ENCODE results near the gene ZNF654.

ZNF654 gene

GRCh38 chr3:88084097-88084501 is 25.0 kb downstream of the ZNF654 start:
- no peak for DNase-seq (ENCODE audit: low read depth)
- TF ChIP-seq CTCF (IDR thresholded peaks at IDR 0.05; ENCODE audit: low read length, missing control alignments) = no peak
- no peak overlapping the region for H3K4me3 ChIP-seq (replicated peaks; ENCODE audit: low read depth, low read length)

- H3K4me3 ChIP-seq (replicated peaks; ENCODE audit: low read depth, low read length) = no peak overlapping the region
- DNase-seq (ENCODE audit: low read depth) = no peak
- TF ChIP-seq CTCF (IDR thresholded peaks at IDR 0.05; ENCODE audit: low read length, missing control alignments) = no peak
Observed at GRCh38 chr3:88090681-88091080, 31.6 kb downstream of the ZNF654 start.

GRCh38 chr3:88092270-88092669 is 33.2 kb downstream of the ZNF654 start:
- no peak overlapping the region for H3K4me3 ChIP-seq (replicated peaks; ENCODE audit: low read depth, low read length)
- no peak for TF ChIP-seq CTCF (IDR thresholded peaks at IDR 0.05; ENCODE audit: low read length, missing control alignments)
- DNase-seq (ENCODE audit: low read depth) = no peak

- TF ChIP-seq CTCF (IDR thresholded peaks at IDR 0.05; ENCODE audit: low read length, missing control alignments) = no peak
- H3K4me3 ChIP-seq (replicated peaks; ENCODE audit: low read depth, low read length) = no peak overlapping the region
- DNase-seq (ENCODE audit: low read depth) = no peak
Observed at GRCh38 chr3:88093266-88093665, 34.2 kb downstream of the ZNF654 start.

GRCh38 chr3:88101142-88101541 is 42.1 kb downstream of the ZNF654 start:
- no peak overlapping the region for H3K4me3 ChIP-seq (replicated peaks; ENCODE audit: low read depth, low read length)
- DNase-seq (ENCODE audit: low read depth) = no peak
- no peak for TF ChIP-seq CTCF (IDR thresholded peaks at IDR 0.05; ENCODE audit: low read length, missing control alignments)

GRCh38 chr3:88105325-88105724 is 46.3 kb downstream of the ZNF654 start:
- no peak overlapping the region for H3K4me3 ChIP-seq (replicated peaks; ENCODE audit: low read depth, low read length)
- peak; percentile 50 for DNase-seq (ENCODE audit: low read depth)
- TF ChIP-seq CTCF (IDR thresholded peaks at IDR 0.05; ENCODE audit: low read length, missing control alignments) = no peak

- no peak overlapping the region for H3K4me3 ChIP-seq (replicated peaks; ENCODE audit: low read depth, low read length)
- DNase-seq (ENCODE audit: low read depth) = no peak
- TF ChIP-seq CTCF (IDR thresholded peaks at IDR 0.05; ENCODE audit: low read length, missing control alignments) = no peak
Observed at GRCh38 chr3:88112289-88112688, 53.2 kb downstream of the ZNF654 start.

Data from fibroblast of pulmonary artery (primary cell).